ENCODE measurements around the gene MERTK.
"Not testable (repeated sequence)": the region's sequence is repeated elsewhere in the genome, so short reads cannot be mapped to it uniquely, and the experiment has no call there.

Gene MERTK

GRCh38 chr2:111897924-111898702 is at the start of gene MERTK:
TSS of gene MERTK (plus strand) at chr2:111898607. CDS start at chr2:111898736, 129 bp downstream.
- no peak for FAIRE-seq

- FAIRE-seq: peak; percentile 19
Measured at GRCh38 chr2:111850646-111851045, 47.8 kb upstream of the MERTK start.

- not testable (repeated sequence) for FAIRE-seq
Measured at GRCh38 chr2:111852544-111852943, 45.9 kb upstream of the MERTK start.

- not testable (repeated sequence) for FAIRE-seq
Measured at GRCh38 chr2:111860005-111860404, 38.4 kb upstream of the MERTK start.

GRCh38 chr2:111865124-111865523 is 33.3 kb upstream of the MERTK start:
- not testable (repeated sequence) for FAIRE-seq

GRCh38 chr2:111872806-111873205 is 25.6 kb upstream of the MERTK start:
- peak; percentile 85 for FAIRE-seq

GRCh38 chr2:111883661-111884591 is 14.5 kb upstream of the MERTK start, which contains the start of gene ANAPC1:
TSS of gene ANAPC1 (minus strand) at chr2:111884193. CDS start at chr2:111880825, 3,368 bp downstream.
- FAIRE-seq: no peak

- FAIRE-seq: no peak
Measured at GRCh38 chr2:111884592-111884964, 13.8 kb upstream of the MERTK start.

GRCh38 chr2:111896024-111896423 is 2.4 kb upstream of the MERTK start:
- FAIRE-seq: no peak

GRCh38 chr2:111896576-111896975 is 1.8 kb upstream of the MERTK start:
- FAIRE-seq: no peak

GRCh38 chr2:111897630-111897923 is 830 bp upstream of the MERTK start:
- no peak for FAIRE-seq

GRCh38 chr2:111898703-111899514 is 502 bp downstream of the MERTK start:
- no peak for FAIRE-seq

- no peak for FAIRE-seq
Measured at GRCh38 chr2:111900859-111901258, 2.5 kb downstream of the MERTK start.

GRCh38 chr2:111903516-111903915 is 5.1 kb downstream of the MERTK start:
- FAIRE-seq: no peak

- no peak for FAIRE-seq
Measured at GRCh38 chr2:111903930-111904439, 5.6 kb downstream of the MERTK start.

- no peak for FAIRE-seq
Measured at GRCh38 chr2:111904726-111905474, 6.5 kb downstream of the MERTK start.

GRCh38 chr2:111905475-111905869 is 7.1 kb downstream of the MERTK start:
- FAIRE-seq: not testable (repeated sequence)

GRCh38 chr2:111905990-111906735 is 7.8 kb downstream of the MERTK start:
- FAIRE-seq: no peak

GRCh38 chr2:111908578-111908977 is 10.2 kb downstream of the MERTK start:
- no peak for FAIRE-seq

GRCh38 chr2:111909079-111909478 is 10.7 kb downstream of the MERTK start:
- FAIRE-seq: no peak

- not testable (repeated sequence) for FAIRE-seq
Measured at GRCh38 chr2:111909997-111910396, 11.6 kb downstream of the MERTK start.

Data from TTC549 (cell line).